DMS153 treated with DMSO at 0.1 percent for 48 hours (cell line): ENCODE results near the gene USP9Y.

Experiments
- DNase-seq: peaks from one replicate; lab custom pipeline; 2025; ENCODE audit not compliant: unreplicated experiment; lab: John Stamatoyannopoulos, UW

Gene USP9Y

GRCh38 chrY:12784521-12784920, 83.5 kb downstream of the USP9Y start:
- no peak for DNase-seq

- DNase-seq: no peak
Observed at GRCh38 chrY:12793999-12794398, 93.0 kb downstream of the USP9Y start.

GRCh38 chrY:12808046-12808445, 107.0 kb downstream of the USP9Y start:
- no peak for DNase-seq

DNA sequence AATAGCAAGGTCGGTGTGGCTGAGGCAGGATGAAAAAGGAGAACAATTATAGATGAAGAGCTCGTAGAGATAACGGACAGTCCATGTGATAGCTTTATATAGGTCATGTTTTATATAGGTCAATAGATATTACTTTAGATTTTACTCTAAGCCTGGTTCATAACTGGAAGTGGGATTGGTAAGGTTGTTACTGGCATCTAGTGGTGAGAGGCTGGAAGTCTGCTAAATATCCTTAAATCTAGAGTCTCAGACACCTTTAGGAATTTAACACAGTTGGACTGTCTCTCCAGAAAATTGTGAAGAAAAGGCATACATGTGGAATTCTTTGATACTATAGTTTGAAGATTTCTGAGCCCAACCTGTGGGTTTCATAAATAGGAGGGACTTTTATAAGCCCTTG, 108.0 kb downstream of the USP9Y start:
- DNase-seq: no peak

- DNase-seq: no peak
Observed at GRCh38 chrY:12823408-12823807, 122.4 kb downstream of the USP9Y start.

DNA sequence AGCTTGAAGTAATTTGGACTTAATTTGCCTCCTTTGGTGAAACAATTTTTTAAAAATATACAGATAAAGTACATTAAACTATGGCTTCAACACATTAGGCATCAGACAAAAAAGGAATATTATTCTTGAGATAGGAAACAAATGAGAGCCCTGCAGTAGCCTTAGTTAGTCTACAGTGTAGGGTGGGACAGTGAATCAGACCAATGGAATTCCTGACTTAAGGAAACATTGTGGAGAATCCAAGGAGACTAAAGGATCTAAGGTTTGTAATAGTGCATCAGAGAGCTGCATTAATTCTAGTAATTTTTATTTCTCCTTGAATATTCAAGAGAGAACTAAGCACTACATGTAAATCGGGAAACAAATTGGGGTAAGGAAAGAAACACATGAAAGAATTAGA, 125.8 kb downstream of the USP9Y start:
- no peak for DNase-seq

DNA sequence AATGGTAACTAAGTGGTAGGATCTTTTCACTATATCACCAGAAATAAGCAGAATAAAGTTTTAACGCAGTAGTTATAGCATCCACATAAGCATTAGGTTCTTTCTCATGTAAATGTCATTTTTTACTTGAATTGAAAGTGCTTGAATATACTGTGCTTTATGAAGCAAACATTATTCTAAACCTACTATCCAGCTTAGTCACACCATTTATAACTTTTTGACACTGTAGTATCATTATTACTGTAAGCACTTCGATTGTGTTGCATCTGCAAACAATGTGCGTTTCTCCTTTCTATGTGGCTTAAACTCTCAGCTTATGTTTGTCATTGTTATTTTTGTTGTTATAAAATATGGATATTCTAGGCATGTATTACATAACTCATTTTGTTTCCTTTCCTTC, 132.3 kb downstream of the USP9Y start:
- no peak for DNase-seq

DNA sequence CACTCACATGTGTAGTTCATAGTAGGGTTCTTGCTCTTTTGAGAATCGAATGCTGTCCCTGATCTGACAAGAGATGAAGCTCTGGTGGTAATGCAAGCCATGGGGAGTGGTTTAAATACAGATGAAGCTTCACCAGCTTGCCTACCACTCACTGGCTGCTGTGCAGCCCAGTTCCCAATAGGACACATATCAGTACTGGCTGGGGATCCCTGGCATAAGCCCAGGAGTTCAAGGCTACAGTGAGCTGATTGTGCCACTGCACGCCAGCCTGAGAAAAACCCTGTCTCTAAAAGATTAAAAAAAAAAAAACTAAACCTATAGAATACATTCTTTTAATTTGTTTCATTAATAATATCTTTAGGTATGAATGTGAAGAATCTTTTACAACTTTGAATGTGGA, 136.5 kb downstream of the USP9Y start:
- no peak for DNase-seq

GRCh38 chrY:12841368-12841767, 140.3 kb downstream of the USP9Y start:
- no peak for DNase-seq

DNA sequence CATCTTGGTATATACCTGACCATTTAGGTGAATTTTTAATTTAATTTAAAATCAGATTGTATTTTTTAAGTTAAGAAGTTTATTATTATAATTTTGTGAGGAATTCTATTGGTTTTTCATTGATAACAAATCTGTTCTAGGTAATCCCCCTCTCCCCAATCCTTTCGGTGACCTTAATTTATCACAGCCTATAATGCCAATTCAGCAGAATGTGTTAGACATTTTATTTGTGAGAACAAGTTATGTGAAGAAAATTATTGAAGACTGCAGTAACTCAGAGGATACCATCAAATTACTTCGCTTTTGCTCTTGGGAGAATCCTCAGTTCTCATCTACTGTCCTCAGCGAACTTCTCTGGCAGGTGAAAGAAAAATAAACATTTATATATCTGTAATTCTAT, 145.8 kb downstream of the USP9Y start:
- DNase-seq: no peak

DNA sequence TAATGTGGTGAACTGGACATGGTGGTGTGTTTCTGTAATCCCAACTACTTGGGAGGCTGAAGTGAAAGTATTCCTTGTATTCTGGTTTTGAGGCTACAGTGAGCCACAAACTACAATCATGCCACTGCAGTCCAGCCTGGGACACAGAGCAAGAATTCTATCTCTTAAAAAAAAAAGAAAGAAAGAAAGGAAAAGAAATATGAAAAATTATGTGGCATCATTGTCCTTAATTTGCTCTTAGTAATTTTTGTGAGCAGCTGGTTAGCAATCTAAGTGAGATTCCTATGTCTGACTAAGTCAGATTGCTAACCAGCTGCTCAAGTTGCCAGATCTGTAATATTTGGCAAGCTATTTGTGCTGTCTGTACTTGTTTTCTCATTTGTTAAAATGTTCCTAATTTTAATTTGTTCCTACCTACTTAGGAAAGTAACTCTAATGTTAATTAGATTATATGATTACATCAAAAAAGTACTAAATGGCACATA, 154.8 kb downstream of the USP9Y start:
- DNase-seq: no peak

GRCh38 chrY:12867960-12868359, 166.9 kb downstream of the USP9Y start:
- DNase-seq: no peak

DNA sequence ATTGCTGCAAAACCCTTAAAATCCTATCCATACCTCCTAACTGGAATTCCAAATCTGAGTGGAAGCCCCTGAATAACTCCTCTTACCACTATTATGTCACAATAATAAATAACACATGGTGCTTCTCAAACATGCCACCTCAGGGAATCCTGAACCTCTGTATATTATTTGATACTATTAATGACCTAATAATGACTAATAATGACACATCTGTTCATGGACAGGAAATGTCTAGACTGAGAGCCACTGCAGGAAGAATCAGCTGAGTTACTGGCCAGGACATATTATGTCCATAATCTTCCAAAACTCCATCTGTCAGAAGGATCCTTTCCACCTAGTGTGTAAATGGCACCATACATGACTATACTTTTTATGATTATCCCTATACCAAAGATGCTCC, 195.9 kb downstream of the USP9Y start:
- no peak for DNase-seq

DNA sequence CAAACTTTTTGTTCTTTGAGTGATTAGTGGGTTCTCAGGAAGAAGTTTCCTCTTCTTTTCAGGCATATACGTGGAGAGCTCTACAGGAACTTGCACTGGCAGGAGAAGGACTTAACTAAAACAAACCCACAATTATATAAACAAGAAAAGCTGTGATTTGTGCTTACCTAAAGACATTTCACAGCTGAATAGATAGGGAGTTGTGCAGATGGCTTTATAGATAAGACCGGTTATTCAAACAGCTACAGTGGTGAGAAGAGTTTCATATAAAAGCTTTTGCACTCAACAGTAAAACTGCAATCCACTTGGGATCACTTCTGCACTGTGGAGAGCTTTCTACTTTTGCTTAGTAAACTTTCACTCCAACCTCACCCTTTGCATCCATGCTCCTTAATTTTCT, 197.6 kb downstream of the USP9Y start:
- no peak for DNase-seq

DNA sequence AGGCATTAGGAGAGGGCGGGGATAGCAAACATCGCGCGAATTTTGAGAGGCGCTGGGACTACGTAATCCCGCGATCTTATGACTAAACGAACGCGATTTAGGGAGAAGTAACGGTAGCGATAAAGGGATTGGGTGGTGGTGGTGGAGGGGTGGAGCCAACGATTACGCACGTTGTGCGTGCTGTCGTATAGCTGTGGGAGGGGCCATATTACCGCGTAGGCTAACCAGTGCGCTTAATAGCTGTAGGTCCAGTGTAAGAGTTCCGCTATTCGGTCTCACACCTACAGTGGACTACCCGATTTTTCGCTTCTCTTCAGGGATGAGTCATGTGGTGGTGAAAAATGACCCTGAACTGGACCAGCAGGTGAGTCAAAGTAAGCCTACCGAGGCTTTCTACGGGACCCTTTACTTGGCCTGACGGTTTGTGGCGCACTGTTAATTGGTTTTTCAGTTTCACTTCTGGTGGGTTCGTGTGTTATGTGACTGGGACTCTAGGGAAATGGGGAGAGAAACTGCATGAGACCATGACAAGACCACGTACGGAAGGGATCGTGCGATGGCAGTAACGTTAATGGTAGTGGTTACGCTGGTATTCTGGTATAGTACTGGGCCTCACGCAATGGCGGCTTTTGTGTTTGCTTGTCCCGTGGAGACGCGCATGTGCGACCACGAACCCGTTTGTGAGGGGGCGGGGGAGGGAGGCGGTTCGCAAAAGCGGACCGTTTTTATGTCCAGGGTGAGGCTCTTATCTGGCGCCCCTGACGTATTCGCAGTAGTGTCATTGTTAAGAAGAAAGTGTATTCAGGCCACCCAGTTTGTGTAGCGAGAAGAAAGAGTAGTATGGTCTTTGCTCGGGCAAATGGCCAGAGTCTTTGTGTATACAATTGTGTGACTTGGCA, 203.8 kb downstream of the USP9Y start, which contains the start of gene DDX3Y:
TSS of gene DDX3Y (plus strand) at position 251 of the 899 bp plus-strand sequence. CDS start at position 320, 69 bp downstream.
- DNase-seq: no peak

- no peak for DNase-seq
Observed at GRCh38 chrY:12905517-12905872, 204.5 kb downstream of the USP9Y start.

DNA sequence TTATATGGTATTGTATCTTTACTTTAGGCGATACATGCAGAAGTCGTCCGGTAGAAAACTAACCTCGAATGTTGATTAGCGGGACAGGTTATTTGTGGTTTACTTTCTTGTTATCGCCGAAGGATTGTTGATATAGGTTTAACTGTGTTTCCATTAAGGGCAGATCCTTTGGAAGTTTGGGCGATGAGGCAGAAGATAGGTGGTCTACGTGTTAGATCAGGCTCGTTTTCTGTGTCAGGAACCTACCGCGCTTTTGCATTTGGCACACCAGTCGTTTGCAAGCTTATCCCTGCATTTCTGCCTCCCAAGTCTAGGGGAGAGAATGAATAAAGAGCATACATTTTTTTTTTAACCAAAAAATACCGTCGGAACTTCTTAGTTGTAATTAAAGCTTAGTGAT, 204.9 kb downstream of the USP9Y start:
- DNase-seq: no peak
